ENCODE results near the gene FSIP1.

FSIP1 gene

DNA sequence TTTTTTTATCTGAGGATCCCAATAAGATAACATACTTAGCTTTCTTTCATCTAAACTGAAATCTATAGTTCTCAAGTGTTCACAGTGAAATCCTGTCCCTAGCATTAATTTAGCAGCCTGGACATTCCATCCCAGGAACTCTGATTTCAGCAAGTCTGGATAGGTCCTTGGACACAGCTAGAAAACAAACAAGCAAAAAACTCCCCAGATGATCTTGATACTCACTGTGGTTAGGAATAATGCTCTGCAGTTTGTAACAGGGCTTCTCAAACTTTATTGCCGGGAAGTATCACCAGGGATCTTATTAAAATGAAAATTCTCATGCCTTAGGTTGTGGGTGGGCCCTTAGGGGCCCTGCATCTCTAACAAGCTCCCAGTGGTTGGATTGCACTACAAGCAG, 177.5 kb downstream of the FSIP1 start:
- Histone ChIP-seq H3K18ac (ENCODE audit: low read length) (no peak overlapping the region), H3K27me3 (ENCODE audit: insufficient read depth, low read length) (no peaks in the 10 kb centered on the region), H4K12ac (ENCODE audit: low read depth, low read length) (no peak overlapping the region), H3K4ac (ENCODE audit: low read depth, low read length) (no peak overlapping the region), H3K36me3 (ENCODE audit: control insufficient read depth in 1 of 2, insufficient read depth in 2 of 2, low read length in 2 of 2) (no peaks in the 10 kb centered on the region), H2AK5ac (ENCODE audit: low read length) (no peak overlapping the region), H3K27ac (ENCODE audit: low read depth, low read length) (no peak overlapping the region), H2AFZ (ENCODE audit: insufficient read depth, low read length, poor library complexity) (no peak overlapping the region), H3K79me2 (ENCODE audit: control insufficient read depth, insufficient read depth, low read length, poor library complexity) (no peaks in the 10 kb centered on the region), H3K9ac (ENCODE audit: low read length) (no peak overlapping the region), H3K9me3 (ENCODE audit: insufficient read depth, low read depth, low read length) (peaks cover 6% of the 10 kb centered on the region), H3K23ac (ENCODE audit: low read length) (no peak overlapping the region), H3K14ac (ENCODE audit: low read length) (no peak overlapping the region), H2BK120ac (ENCODE audit: insufficient read depth, low read length, poor library complexity) (no peak overlapping the region), H4K8ac (ENCODE audit: low read depth, low read length) (no peak overlapping the region), H3K4me3 (ENCODE audit: low read depth, low read length) (no peak overlapping the region), H4K91ac (ENCODE audit: low read depth, low read length) (no peak overlapping the region), H3K4me1 (ENCODE audit: control insufficient read depth in 1 of 2, insufficient read depth in 2 of 2, low read length in 2 of 2) (no peaks in the 10 kb centered on the region), H3K79me1 (ENCODE audit: low read length) (no peaks in the 10 kb centered on the region), H2BK12ac (ENCODE audit: low read length) (no peak overlapping the region), H2BK5ac (ENCODE audit: low read depth, low read length, poor library complexity) (no peak overlapping the region), H3K4me2 (ENCODE audit: low read length) (no peak overlapping the region)
- DNase-seq, result no peak
- no CpG with 5 or more reads among the region's 1 CpG for WGBS (ENCODE audit: extremely low coverage, insufficient coverage, insufficient read length)

DNA sequence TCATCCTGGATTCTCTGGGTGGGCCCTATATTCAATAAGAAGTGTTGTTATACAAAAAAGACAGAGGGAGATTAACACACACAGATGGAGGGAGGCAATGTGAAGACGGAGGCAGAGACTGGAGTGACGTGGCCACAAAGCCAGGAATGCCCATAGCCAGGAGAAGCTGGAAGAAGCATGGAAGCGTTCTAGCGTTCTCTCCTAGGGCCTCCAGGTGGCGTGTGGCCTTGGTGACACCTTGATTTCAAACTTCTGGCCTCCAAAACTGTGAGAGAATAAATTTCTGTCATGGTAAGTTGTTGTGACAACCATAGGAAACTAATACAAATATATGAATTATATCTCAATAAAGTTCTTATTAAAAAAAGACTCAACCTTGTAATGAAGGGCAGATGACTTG, 180.5 kb downstream of the FSIP1 start:
- Histone ChIP-seq H3K23ac (ENCODE audit: low read length) (no peak overlapping the region), H3K36me3 (ENCODE audit: control insufficient read depth in 1 of 2, insufficient read depth in 2 of 2, low read length in 2 of 2) (no peaks in the 10 kb centered on the region), H2BK120ac (ENCODE audit: insufficient read depth, low read length, poor library complexity) (no peak overlapping the region), H3K4me1 (ENCODE audit: control insufficient read depth in 1 of 2, insufficient read depth in 2 of 2, low read length in 2 of 2) (no peaks in the 10 kb centered on the region), H3K27ac (ENCODE audit: low read depth, low read length) (no peak overlapping the region), H3K4me3 (ENCODE audit: low read depth, low read length) (no peak overlapping the region), H3K4me2 (ENCODE audit: low read length) (no peak overlapping the region), H3K14ac (ENCODE audit: low read length) (no peak overlapping the region), H2AK5ac (ENCODE audit: low read length) (no peak overlapping the region), H4K8ac (ENCODE audit: low read depth, low read length) (no peak overlapping the region), H3K27me3 (ENCODE audit: insufficient read depth, low read length) (no peaks in the 10 kb centered on the region), H3K79me1 (ENCODE audit: low read length) (no peaks in the 10 kb centered on the region), H2BK5ac (ENCODE audit: low read depth, low read length, poor library complexity) (no peak overlapping the region), H3K9ac (ENCODE audit: low read length) (no peak overlapping the region), H2BK12ac (ENCODE audit: low read length) (no peak overlapping the region), H3K18ac (ENCODE audit: low read length) (no peak overlapping the region), H3K4ac (ENCODE audit: low read depth, low read length) (no peak overlapping the region), H2AFZ (ENCODE audit: insufficient read depth, low read length, poor library complexity) (no peak overlapping the region), H4K12ac (ENCODE audit: low read depth, low read length) (no peak overlapping the region), H4K91ac (ENCODE audit: low read depth, low read length) (no peak overlapping the region), H3K9me3 (ENCODE audit: insufficient read depth, low read depth, low read length) (no peaks in the 10 kb centered on the region), H3K79me2 (ENCODE audit: control insufficient read depth, insufficient read depth, low read length, poor library complexity) (no peaks in the 10 kb centered on the region)
- DNase-seq, result peak in 1 of 2 donors; percentile 31
- WGBS (ENCODE audit: extremely low coverage, insufficient coverage, insufficient read length), result no CpG with 5 or more reads among the region's 5 CpGs

DNA sequence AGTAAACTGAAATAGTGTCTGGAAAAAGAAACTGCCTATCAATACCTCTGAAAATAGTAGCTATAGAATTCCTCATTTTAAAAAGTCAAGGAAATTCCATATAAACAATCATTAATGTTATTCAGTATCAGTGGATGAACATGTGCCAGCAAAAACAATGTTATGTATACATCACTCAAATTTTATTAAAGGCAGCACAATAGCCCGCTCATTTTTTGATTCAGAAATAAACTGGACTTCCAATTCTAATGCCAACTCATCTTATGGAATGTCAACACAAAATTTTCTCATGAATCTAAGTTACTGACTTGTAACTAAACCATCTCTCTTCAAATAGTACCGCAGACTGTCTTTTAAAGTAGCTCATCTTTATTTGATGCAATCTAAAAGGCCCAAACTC, 182.8 kb downstream of the FSIP1 start:
- no CpG with 5 or more reads among the region's 2 CpGs for whole genome bisulfite sequencing (ENCODE audit: extremely low coverage, insufficient coverage, insufficient read length)

DNA sequence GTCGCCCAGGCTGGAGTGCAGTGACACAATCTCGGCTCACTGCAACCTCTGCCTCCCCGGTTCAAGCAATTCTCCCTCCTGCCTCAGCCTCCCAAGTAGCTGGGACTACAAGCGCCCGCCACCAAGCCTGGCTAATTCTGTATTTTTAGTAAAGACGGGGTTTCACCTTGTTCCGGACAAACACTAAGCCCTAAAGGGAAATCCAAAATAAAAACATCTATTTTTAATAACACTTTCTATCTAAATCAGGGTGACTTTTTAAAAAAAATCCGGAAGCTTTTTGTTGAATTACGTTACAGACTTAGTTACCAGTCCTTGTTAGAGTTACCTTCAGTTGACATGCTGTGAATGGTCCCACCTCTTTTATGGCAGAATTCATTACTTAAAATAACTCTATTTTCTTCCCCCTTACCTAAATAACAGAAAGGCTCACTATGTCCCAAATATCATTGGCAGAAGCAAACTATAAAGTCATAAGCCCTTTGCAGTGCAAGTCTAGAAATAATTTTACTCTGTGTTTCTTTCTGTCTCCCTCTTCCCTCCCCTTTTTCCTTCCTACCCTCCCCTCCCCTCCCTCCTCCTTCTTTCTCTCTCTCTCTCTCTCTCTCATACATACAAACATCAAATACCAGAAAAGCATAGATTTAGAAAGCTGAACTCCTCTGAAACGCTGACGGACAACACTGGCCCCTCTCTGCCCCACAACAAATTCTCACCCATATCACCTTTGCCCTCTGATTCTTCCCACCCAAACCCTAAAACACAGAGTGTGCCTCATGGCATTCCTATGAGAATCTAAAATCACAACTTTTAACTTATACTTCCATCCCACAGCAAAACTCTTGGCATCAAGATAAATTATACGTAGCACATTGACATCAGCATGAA, 183.4 kb downstream of the FSIP1 start:
- no peak overlapping the region for H2AK5ac ChIP-seq (ENCODE audit: low read length)
- H3K27me3 ChIP-seq (ENCODE audit: insufficient read depth, low read length), result no peaks in the 10 kb centered on the region
- no peak overlapping the region for H3K4me3 ChIP-seq (ENCODE audit: low read depth, low read length)
- no peaks in the 10 kb centered on the region for H3K79me2 ChIP-seq (ENCODE audit: control insufficient read depth, insufficient read depth, low read length, poor library complexity)
- H4K91ac ChIP-seq (ENCODE audit: low read depth, low read length), result no peak overlapping the region
- no peaks in the 10 kb centered on the region for H3K79me1 ChIP-seq (ENCODE audit: low read length)
- H2BK120ac ChIP-seq (ENCODE audit: insufficient read depth, low read length, poor library complexity), result no peak overlapping the region
- H3K36me3 ChIP-seq (ENCODE audit: control insufficient read depth in 1 of 2, insufficient read depth in 2 of 2, low read length in 2 of 2), result peaks cover 5 to 12% of the 10 kb centered on the region in 2 experiments
- WGBS (ENCODE audit: extremely low coverage, insufficient coverage, insufficient read length), result no CpG with 5 or more reads among the region's 12 CpGs
- no peak overlapping the region for H3K14ac ChIP-seq (ENCODE audit: low read length)
- H2BK5ac ChIP-seq (ENCODE audit: low read depth, low read length, poor library complexity), result no peak overlapping the region
- no peak overlapping the region for H3K23ac ChIP-seq (ENCODE audit: low read length)
- H2AFZ ChIP-seq (ENCODE audit: insufficient read depth, low read length, poor library complexity), result no peak overlapping the region
- no peaks in the 10 kb centered on the region for H3K9me3 ChIP-seq (ENCODE audit: insufficient read depth, low read depth, low read length)
- no peak for DNase-seq
- no peak overlapping the region for H3K4me2 ChIP-seq (ENCODE audit: low read length)
- no peak overlapping the region for H4K8ac ChIP-seq (ENCODE audit: low read depth, low read length)
- no peak overlapping the region for H4K12ac ChIP-seq (ENCODE audit: low read depth, low read length)
- H3K9ac ChIP-seq (ENCODE audit: low read length), result no peak overlapping the region
- H3K4ac ChIP-seq (ENCODE audit: low read depth, low read length), result no peak overlapping the region
- H3K4me1 ChIP-seq (ENCODE audit: control insufficient read depth in 1 of 2, insufficient read depth in 2 of 2, low read length in 2 of 2), result no peaks in the 10 kb centered on the region
- no peak overlapping the region for H2BK12ac ChIP-seq (ENCODE audit: low read length)
- no peak overlapping the region for H3K18ac ChIP-seq (ENCODE audit: low read length)
- no peak overlapping the region for H3K27ac ChIP-seq (ENCODE audit: low read depth, low read length)

More for the DNA sequence above, 182.8 kb downstream of the FSIP1 start:
- no peak for DNase-seq
- no peak overlapping the region for H3K4ac ChIP-seq (ENCODE audit: low read depth, low read length)
- H3K9ac ChIP-seq (ENCODE audit: low read length), result no peak overlapping the region
- no peak overlapping the region for H4K8ac ChIP-seq (ENCODE audit: low read depth, low read length)
- H2BK12ac ChIP-seq (ENCODE audit: low read length), result no peak overlapping the region
- no peak overlapping the region for H2BK5ac ChIP-seq (ENCODE audit: low read depth, low read length, poor library complexity)
- H3K27me3 ChIP-seq (ENCODE audit: insufficient read depth, low read length), result no peaks in the 10 kb centered on the region
- no peak overlapping the region for H3K27ac ChIP-seq (ENCODE audit: low read depth, low read length)
- H3K4me1 ChIP-seq (ENCODE audit: control insufficient read depth in 1 of 2, insufficient read depth in 2 of 2, low read length in 2 of 2), result no peaks in the 10 kb centered on the region
- no peaks in the 10 kb centered on the region for H3K9me3 ChIP-seq (ENCODE audit: insufficient read depth, low read depth, low read length)
- H3K79me2 ChIP-seq (ENCODE audit: control insufficient read depth, insufficient read depth, low read length, poor library complexity), result no peaks in the 10 kb centered on the region
- H2AK5ac ChIP-seq (ENCODE audit: low read length), result no peak overlapping the region
- no peak overlapping the region for H2BK120ac ChIP-seq (ENCODE audit: insufficient read depth, low read length, poor library complexity)
- H3K23ac ChIP-seq (ENCODE audit: low read length), result no peak overlapping the region
- no peak overlapping the region for H4K91ac ChIP-seq (ENCODE audit: low read depth, low read length)
- H3K18ac ChIP-seq (ENCODE audit: low read length), result no peak overlapping the region
- H2AFZ ChIP-seq (ENCODE audit: insufficient read depth, low read length, poor library complexity), result no peak overlapping the region
- H3K4me3 ChIP-seq (ENCODE audit: low read depth, low read length), result no peak overlapping the region
- H3K4me2 ChIP-seq (ENCODE audit: low read length), result no peak overlapping the region
- no peaks in the 10 kb centered on the region for H3K79me1 ChIP-seq (ENCODE audit: low read length)
- H4K12ac ChIP-seq (ENCODE audit: low read depth, low read length), result no peak overlapping the region
- no peak overlapping the region for H3K14ac ChIP-seq (ENCODE audit: low read length)
- H3K36me3 ChIP-seq (ENCODE audit: control insufficient read depth in 1 of 2, insufficient read depth in 2 of 2, low read length in 2 of 2), result peaks cover 5 to 9% of the 10 kb centered on the region in 2 experiments
